Measurements from ENCODE around the gene SHROOM1.

The SHROOM1 gene

DNA sequence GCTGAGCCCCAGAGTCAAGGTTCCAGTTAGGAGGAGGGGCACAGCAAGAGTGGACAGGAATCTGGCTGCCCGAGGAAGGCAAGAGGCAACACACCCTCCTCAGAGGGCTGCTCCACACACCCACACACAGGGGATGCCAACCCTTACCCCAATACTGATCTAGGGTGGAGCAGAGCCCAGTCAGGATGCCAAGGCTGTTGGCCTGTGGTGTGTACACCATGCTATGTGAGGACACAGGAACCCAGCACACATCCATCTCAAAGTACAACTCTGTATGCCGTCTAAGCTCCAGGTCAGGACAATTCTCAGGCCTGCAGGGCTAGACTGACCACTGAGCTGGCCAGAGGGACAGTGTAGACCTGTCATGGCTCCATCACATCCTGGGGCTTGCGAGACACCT is 56.0 kb downstream of the SHROOM1 start:
- no peak for DNase-seq (ENCODE audit: low read depth)
- TF ChIP-seq, protein P1, sequence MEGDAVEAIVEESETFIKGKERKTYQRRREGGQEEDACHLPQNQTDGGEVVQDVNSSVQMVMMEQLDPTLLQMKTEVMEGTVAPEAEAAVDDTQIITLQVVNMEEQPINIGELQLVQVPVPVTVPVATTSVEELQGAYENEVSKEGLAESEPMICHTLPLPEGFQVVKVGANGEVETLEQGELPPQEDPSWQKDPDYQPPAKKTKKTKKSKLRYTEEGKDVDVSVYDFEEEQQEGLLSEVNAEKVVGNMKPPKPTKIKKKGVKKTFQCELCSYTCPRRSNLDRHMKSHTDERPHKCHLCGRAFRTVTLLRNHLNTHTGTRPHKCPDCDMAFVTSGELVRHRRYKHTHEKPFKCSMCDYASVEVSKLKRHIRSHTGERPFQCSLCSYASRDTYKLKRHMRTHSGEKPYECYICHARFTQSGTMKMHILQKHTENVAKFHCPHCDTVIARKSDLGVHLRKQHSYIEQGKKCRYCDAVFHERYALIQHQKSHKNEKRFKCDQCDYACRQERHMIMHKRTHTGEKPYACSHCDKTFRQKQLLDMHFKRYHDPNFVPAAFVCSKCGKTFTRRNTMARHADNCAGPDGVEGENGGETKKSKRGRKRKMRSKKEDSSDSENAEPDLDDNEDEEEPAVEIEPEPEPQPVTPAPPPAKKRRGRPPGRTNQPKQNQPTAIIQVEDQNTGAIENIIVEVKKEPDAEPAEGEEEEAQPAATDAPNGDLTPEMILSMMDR (conservative IDR thresholded peaks at IDR 0.05; ENCODE audit: low read depth, low read length): no peak
- no peak overlapping the region for H3K4me3 ChIP-seq (ENCODE audit: low read depth, low read length)

DNA sequence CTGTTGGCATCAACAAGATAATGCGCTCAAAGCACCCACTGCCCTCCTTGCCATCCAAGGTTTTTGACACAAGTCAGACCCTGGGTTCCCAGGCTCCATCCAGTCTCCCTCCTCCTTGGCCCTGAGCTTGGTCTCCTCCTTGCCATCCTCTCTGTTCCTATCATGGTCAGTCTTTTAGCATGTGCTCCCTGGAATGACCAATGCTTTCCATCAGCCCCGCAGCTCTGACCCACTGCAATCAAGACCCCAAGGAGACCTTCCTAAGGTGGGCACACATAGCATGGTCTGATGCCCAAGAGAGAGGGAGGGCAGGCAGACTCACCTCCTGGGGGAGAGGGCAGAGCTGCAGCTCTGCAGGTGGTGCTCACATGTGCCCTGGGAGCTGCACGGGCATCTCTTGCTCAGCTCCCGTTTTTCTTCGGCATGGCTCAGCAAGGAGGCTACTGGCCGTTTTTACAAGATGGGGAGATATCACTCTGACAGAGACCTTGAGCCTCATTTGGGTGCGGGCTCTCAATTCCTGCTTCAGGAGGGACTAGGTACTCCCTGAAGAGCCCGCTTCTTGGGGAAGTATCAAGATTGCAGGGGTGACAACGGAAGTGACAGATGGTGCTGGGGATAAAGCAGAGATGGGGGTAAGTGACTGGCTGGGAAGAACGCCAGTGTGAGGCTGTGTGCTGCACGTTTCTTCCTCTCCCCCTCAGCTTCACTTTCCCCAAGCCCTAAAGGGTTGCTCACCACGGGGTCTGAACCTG is 56.7 kb downstream of the SHROOM1 start:
- no peak for DNase-seq (ENCODE audit: low read depth)
- H3K4me3 ChIP-seq (ENCODE audit: low read depth, low read length): no peak overlapping the region
- TF ChIP-seq, protein P1 (conservative IDR thresholded peaks at IDR 0.05; ENCODE audit: low read depth, low read length): no peak

DNA sequence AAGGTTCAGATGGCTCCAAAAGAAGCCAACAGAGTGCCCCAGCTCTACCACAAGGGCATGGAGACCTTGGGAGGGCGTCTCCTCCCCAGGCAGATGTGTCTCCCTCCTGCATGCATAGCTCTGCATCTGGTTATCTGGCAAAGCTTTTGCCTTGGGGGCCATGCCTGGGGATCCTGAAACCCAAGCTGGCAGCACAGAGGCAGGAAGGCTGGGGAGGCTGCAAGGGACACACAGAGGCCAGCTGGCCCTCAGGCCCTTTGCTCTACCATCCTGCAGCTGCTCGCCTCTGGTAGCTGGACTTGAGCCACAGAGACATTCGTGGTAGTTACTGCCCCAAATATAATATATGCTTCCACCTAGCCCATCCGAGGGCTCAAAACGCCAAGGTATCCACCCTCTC is 57.3 kb downstream of the SHROOM1 start:
- DNase-seq (ENCODE audit: low read depth): no peak
- TF ChIP-seq, protein P1 (conservative IDR thresholded peaks at IDR 0.05; ENCODE audit: low read depth, low read length): no peak
- H3K4me3 ChIP-seq (ENCODE audit: low read depth, low read length): no peak overlapping the region

DNA sequence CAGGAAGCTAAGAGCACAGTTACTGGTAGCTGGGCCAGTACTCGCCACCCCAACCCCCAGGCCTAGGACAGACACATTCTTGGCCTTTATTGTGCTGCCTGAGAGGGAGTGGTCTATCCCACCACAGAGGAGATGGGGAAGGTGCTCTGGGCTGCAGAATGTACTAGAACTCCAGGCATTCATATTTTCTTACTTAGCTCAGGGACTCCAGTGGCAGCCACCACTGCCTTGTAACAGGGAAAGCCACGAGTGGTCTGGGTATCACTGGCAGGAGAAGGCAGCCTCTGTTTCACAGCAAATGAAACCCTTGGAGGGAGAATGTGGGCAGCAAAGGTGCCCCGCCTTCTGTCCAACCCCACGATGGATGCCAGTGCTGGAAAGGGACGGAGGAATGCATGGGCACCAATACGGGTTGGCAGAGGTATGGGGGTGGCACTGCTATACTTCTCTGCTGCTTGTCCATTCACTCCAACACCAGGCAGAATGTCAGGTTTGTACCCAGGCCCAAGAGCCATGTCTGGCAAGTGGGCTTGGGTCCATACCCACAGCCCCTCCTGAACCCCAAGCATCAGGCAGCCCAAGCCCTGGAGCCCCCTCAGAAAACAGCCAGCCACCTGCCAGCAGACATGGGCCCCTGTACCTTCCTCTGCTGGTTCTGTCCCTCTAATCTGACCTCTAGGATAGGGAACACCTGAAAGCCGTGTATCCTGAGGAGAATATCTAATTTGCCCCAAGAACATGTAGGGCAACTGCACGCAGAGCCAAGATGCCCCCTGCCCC is 58.0 kb downstream of the SHROOM1 start:
- DNase-seq (ENCODE audit: low read depth): no peak
- TF ChIP-seq, protein P1 (conservative IDR thresholded peaks at IDR 0.05; ENCODE audit: low read depth, low read length): no peak
- no peak overlapping the region for H3K4me3 ChIP-seq (ENCODE audit: low read depth, low read length)

Data from choroid plexus epithelial cell (primary cell).